Measurements from ENCODE around the gene SLC5A8. TPM values are rescaled to one million over a fixed set of nuclear protein-coding genes. Genes with fewer than 3 reads are reported as not detected.

Gene SLC5A8
- total RNA-seq, 1 donor from 2014 or later: not detected

GRCh38 chr12:101200824-101201223, 9.2 kb downstream of the SLC5A8 start:
- no peaks in the 10 kb centered on the region for H3K27me3 ChIP-seq (ENCODE audit: low read depth)
- DNase-seq: no peak
- no peak overlapping the region for H3K27ac ChIP-seq (replicated peaks)
- intact Hi-C loops (cut with micrococcal nuclease): no loop called here
- no peaks in the 10 kb centered on the region for H3K9me3 ChIP-seq (replicated peaks)
- H3K36me3 ChIP-seq: no peaks in the 10 kb centered on the region
- H3K4me3 ChIP-seq: no peak overlapping the region
- no peaks in the 10 kb centered on the region for H3K4me1 ChIP-seq
- no peak for TF ChIP-seq CTCF (IDR thresholded peaks at IDR 0.05; ENCODE audit: borderline replicate concordance)

DNA sequence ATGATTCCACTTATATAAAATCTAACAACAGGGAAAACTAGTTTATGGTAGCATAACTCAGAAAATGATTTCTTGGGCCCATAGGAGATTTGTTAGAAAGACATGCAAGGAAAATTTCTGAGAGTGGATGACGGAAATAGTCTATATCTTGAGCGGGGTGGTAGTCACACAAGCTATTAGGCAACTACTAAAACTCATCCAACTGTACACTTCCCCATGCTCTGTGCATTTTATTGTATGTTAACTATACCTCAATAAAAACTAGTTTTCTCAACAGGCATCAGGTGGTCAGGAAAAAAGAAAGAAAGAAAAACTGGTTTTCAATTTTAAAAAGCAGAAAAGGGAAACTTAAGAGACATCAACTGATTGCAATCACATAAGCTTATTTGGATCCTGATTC, 9.9 kb downstream of the SLC5A8 start:
- Histone ChIP-seq H3K27ac (replicated peaks) (no peak overlapping the region), H3K27me3 (ENCODE audit: low read depth) (no peaks in the 10 kb centered on the region), H3K9me3 (replicated peaks) (no peaks in the 10 kb centered on the region), H3K4me1 (no peaks in the 10 kb centered on the region), H3K4me3 (no peak overlapping the region), H3K36me3 (no peaks in the 10 kb centered on the region)
- TF ChIP-seq CTCF (IDR thresholded peaks at IDR 0.05; ENCODE audit: borderline replicate concordance): no peak
- intact Hi-C loops (cut with micrococcal nuclease): no loop called here
- no peak for DNase-seq

DNA sequence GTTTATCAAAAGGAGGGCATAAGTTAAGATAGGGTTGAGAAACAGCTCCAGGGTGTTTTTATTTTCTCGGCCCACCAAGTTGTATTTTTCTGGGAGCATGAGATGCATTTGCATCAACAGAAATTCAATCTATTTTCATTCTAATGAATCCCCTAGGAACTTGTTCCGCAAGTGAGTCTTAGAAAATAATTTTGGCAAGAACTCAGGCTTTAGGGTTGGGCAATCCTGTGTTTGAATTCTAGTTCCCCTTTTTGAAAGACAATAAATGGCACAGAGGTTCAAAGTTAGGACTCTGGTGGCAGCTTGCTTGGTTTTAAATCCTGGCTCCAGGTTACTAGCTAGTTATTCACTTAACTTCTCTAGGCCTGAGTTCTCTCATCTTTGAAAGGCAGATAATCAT, 23.7 kb downstream of the SLC5A8 start:
- H3K4me1 ChIP-seq: no peaks in the 10 kb centered on the region
- no peak overlapping the region for H3K4me3 ChIP-seq
- no peaks in the 10 kb centered on the region for H3K9me3 ChIP-seq (replicated peaks)
- TF ChIP-seq CTCF (IDR thresholded peaks at IDR 0.05; ENCODE audit: borderline replicate concordance): no peak
- no peak for DNase-seq
- H3K36me3 ChIP-seq: no peaks in the 10 kb centered on the region
- intact Hi-C loops (cut with micrococcal nuclease): no loop called here
- no peak overlapping the region for H3K27ac ChIP-seq (replicated peaks)
- no peaks in the 10 kb centered on the region for H3K27me3 ChIP-seq (ENCODE audit: low read depth)

GRCh38 chr12:101181776-101182175, 28.3 kb downstream of the SLC5A8 start:
- intact Hi-C loops (cut with micrococcal nuclease): no loop called here

DNA sequence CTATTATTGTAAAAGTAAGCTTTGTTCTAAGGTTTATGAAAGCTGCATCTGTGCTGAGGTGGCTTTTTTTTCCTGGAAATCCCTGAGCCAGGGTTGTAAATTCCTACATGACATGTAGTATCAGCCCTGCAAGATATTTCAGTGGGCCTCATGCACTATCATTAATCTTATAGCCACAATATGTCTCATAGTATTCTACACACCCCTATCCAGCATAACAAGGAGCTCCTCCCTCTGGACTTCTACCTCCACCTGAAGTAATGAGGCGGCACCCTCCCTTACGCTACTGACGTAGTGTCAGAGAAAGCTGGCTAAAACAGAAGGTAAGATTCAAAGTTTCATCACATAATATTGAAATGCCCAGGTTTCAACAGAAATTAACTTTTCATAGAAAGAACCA, 35.5 kb downstream of the SLC5A8 start:
- peaks cover 21% of the 10 kb centered on the region for H3K9me3 ChIP-seq (replicated peaks)
- no peaks in the 10 kb centered on the region for H3K36me3 ChIP-seq
- DNase-seq: no peak
- no peak overlapping the region for H3K4me3 ChIP-seq
- TF ChIP-seq CTCF (IDR thresholded peaks at IDR 0.05; ENCODE audit: borderline replicate concordance): no peak
- no peaks in the 10 kb centered on the region for H3K27me3 ChIP-seq (ENCODE audit: low read depth)
- intact Hi-C loops (cut with micrococcal nuclease): no loop called here
- H3K27ac ChIP-seq (replicated peaks): no peak overlapping the region
- no peaks in the 10 kb centered on the region for H3K4me1 ChIP-seq

More at GRCh38 chr12:101181776-101182175, 28.3 kb downstream of the SLC5A8 start:
- no peak for DNase-seq
- Histone ChIP-seq H3K9me3 (replicated peaks) (peaks cover 1% of the 10 kb centered on the region), H3K4me1 (no peaks in the 10 kb centered on the region), H3K4me3 (no peak overlapping the region), H3K36me3 (no peaks in the 10 kb centered on the region), H3K27ac (replicated peaks) (no peak overlapping the region), H3K27me3 (ENCODE audit: low read depth) (no peaks in the 10 kb centered on the region)
- TF ChIP-seq CTCF (IDR thresholded peaks at IDR 0.05; ENCODE audit: borderline replicate concordance): no peak

Data from left ventricle myocardium inferior (tissue), 1 donor.